NK-92 treated with Interleukin-12 subunit alpha and Interleukin-12 subunit beta, amount 100 ng/mL, for 24 hours (cell line): ENCODE results near the gene SMIM1.

ENCODE experiments used
- DNase-seq: peaks from one replicate; lab custom pipeline; 2025; lab: John Stamatoyannopoulos, UW

Gene SMIM1

GRCh38 chr1:3777078-3777547, 4.6 kb downstream of the SMIM1 start:
- no peak for DNase-seq

GRCh38 chr1:3777647-3778589, 5.4 kb downstream of the SMIM1 start:
- no peak for DNase-seq

DNA sequence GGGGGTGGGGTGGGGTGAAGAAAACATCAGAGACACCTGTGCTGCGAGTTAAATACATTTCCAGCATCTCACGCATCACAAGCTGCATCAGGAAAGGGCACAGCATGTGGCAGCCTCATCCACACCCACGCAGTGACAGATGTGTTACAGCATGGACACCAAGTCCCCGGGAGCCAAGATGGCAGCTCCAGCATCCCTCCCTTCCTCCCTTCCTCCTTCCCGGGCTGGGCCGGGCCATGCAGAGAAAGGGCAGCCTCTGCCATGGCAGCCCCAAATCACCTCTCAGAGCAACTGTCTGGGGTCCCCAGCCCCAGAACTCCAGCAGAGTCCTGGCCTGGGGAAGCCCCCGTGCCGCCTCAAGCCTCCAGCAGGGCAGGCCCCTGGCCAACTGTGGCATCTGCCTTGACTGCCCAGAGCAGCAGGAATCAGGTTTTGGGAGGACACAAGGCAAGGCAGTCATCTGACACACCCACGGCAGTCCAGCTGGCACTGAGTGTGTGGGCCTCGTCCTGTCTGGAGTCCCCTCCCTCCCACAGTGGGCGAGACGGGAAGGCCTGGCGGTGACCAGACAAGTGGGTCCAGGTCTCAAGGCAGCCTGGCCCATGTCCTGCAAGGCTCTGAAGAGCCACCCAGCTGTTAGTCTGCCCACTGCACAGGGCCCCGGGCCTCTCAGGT, 6.2 kb downstream of the SMIM1 start:
- DNase-seq: no peak

DNA sequence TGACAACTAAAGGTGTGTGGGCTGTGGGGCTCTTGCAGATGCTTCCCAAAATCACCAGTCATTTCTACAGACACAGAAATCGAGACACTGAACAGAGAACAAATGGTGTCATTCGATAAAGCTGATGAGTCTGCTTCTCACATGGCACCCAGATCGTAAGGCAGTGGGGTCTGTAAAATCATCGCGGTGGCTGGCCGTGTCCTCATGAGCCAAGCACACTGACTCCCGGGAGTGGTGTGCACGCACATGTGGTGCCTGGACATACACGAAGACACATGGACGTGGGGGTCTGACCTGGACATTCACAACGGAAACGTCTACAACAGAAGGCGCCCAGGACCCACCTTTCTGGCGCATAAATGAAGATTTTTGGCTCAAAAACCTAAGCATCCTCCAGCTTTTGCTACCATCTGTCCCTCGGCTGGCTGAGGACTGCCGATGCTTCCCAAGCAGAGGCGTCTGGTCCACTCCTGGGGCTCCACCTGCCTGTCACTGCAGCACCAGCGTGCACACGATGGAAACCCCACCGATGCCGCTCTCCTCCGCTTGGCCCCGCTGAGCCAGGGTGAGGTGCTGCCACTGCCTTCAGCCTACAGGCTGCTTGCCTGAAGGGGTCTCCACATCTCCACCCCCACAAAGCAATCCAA, 6.8 kb downstream of the SMIM1 start:
- no peak for DNase-seq

DNA sequence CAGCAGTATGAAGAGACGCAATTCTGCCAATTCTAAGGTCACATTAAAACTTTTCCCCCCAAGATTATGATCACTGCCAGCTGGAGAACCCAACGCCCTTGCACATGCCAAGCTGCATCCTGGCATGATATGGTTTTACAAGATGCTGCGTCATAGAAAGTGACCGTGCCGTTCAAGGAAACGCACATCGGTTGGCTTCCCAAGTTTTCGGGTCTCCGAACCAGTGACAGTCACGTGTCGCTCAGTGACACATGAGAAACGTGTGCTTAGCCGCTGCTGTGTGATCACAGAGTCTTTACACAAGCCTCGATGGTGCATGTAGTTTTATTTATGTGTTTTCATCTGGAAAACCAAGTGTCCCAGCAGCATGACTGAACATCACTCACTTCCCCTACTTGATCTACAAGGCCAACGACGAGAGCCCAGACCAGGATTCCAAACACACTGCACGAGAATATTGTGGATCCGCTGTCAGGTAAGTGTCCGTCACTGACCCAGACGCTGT, 7.4 kb downstream of the SMIM1 start:
- no peak for DNase-seq

- no peak for DNase-seq
Measured at GRCh38 chr1:3780901-3781300, 8.4 kb downstream of the SMIM1 start.

DNA sequence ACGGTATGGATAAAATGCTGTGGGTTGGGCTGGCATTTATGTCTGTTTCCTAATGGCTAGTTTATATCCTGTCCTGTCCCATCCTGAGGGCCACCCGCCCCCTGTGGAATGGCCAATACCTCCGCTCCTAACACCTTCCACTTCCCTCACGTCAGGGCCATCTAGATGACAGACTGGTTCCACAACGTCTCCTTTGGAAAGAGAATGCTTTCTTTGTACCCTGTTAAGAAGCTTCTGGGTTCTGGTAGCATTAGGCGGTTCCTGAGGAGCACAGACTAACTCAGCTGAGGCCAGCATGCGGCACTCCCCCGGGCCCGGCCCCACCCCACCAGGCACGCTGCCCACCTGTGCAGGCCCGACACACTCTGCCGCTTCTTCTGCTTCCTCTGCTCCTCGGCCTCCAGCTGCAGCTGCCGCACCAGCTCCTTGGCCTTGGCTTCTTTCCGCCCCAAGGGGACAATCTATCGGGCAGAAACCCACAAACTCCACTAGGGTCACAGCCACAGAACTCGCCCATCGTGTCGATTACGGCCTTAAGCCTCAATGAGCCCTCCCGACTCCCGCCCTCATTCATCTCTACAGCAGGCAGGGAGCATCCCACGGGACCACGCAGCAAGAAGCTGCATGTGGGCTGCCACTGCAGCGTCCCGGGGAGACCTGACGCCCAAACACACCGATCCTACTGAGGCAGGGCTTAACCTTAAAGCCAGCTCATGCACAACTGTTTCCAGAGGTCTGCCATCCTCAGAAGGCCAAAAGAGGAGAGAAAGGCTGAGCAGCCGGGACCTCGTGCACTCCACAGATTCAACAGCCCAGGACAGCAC, 11.3 kb downstream of the SMIM1 start:
- DNase-seq: no peak

DNA sequence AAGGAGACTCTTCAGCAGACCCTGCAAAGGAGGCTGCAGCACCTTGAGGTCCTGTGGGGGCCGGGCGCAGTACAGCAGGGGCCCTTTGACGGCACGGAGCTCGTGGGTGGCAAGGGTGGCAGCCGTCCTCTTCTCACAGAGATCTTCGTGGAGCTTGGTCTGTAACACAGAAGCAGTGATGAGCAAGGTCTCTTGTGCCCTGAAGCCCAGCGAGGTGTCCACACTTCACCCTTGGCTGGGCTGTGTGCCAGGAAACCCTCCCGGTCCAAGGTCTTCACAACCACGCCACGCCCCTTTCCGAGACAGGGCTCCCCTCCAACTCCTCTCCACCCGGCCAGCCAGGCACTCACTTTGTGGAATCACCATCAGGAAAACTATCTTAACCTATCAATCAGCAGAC, 12.5 kb downstream of the SMIM1 start:
- DNase-seq: no peak

- no peak for DNase-seq
Measured at GRCh38 chr1:3785456-3786157, 13.1 kb downstream of the SMIM1 start.

GRCh38 chr1:3786468-3787348, 14.2 kb downstream of the SMIM1 start:
- no peak for DNase-seq

DNA sequence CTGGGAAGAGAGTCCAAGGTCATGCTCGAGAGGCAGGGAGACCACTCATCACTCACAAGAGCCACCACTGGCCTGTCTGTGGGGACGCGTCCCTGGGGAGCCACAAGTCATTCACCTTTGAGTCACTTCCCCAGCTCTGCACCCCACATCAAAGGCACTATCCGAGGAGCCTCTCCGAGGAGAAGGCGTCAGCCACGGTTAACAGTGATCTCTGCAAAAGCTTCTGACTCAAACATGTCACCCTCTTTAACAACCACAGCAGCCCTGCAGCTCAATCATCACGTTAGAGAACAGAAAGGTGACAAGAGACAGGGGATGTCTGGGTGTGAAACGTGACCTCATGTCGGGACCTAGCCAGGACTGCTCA, 14.8 kb downstream of the SMIM1 start:
- no peak for DNase-seq

DNA sequence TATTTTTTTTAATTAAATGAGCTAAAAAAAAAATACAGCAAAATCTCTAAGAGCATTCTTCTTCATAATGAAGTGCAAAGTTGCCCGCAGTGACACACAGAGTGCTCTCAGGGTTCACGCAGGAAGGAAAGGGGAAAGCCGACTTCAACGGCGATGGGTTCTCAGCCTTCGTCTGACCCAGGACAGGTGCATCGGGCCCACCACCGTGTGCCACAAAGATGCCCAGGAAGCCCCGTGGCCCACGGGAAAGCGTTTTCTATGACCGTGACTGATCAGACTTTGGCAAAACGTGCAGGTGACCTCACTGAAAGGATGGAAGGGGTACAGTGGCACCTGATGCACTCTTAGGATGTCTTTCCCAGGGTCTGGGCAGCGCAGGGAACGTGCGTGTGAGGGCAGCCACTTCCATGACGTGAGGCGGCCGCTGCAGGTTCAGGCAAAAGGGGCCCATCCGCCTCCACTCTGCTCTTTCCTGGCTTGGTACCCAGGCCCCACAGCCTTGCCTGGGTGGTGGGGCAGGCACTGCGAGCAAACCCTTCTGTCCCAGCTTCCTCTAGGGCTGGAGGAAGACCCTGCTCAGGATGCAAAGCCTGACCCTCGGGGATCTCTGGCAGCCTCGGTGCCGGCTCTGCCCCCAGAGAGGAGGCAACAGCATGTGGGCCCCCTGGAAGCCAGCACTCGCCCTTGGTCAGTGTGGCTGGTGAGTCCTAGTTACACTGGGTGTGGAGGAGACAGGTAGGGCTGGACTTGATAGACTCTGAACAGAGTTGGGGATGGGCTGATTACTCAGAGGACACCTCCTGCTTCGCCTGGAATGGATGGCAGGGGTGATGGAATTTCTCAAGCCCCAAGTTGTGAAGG, 15.4 kb downstream of the SMIM1 start:
- DNase-seq: no peak

- no peak for DNase-seq
Measured at GRCh38 chr1:3788756-3789420, 16.3 kb downstream of the SMIM1 start.

GRCh38 chr1:3789421-3790300, 17.1 kb downstream of the SMIM1 start:
- no peak for DNase-seq

DNA sequence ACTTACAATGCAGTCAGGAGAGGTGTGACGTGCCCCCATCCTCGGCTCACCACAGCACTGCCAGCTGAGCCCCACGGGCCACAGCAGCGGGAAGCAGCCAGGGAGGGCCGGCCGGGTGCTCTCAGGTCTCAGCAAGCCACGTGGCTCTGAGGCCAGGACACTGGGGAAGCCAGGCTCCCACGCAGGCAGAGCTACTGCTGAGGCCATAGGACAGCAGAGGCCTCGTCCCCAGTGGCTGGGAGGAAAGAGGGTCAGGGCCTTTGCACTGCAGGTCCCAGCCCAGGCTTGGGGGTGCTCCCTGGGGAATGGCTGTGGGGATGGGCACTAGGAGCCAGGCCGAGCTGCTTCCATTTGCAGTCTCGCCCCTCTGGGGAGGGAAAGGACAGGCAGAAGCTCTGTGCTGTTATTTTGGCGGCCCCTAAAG, 18.0 kb downstream of the SMIM1 start:
- no peak for DNase-seq

DNA sequence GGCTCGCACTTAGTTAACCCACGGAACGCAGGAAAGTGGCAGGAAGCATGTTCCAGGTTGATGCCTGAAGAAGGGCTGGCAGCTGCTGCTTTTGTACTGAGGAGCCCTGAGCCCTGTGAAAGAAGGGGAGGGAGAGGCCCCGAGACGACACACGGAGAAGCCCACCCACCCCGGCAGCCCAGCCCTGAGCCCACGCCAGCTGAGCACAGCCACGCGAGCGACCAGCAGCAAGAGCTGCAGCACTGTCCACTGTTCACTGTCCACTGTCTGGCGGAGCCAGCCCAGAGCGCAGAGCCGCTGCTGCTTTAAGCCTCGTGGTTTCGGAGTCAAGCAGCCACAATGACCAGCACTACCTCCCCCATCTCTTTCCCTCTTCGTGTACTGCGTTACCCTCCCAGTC, 18.4 kb downstream of the SMIM1 start:
- DNase-seq: no peak

DNA sequence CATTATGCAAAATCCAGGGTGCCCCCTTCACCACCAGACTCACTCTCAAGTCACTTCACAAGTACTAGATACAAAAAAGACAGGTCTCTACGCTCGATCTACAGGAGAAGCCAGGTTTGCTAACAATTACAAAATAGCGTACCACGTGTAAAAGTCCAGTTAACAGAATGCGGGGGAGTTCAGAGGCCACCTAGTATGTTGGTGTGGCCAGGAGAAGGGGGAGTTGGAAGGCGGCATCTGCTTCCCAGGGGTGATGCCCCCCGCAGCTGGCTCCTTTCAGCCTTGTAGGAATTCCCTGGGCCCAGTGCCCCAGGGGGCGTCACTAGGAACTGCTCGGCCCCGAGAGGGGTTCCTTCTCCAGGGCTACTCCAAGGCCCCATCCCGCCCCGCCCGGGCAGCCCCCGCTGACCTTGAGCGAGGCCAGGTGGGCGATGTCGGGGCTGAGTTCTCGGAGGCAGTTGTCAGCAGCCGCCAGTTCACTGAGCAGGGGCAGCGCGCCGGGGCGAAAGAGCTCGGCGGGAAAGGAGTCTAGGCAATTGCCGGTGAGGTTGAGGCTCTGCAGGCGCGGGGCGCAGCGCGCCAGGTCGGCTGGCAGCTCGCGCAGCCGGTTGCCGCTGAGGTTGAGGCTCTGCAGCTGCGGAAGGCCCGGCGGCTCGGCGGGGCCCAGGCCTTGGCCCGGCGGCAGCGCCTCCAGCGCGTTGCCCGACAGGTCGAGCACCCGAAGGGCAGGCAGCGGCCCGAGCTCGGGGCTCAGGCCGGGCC, 23.1 kb downstream of the SMIM1 start:
- no peak for DNase-seq
